Measurements from ENCODE around the gene PACSIN1.

Gene PACSIN1

GRCh38 chr6:34441526-34441925 lies 24.4 kb upstream of the PACSIN1 start:
- no peak for DNase-seq (ENCODE audit: low spot score)
- TF ChIP-seq CTCF (IDR thresholded peaks at IDR 0.05; ENCODE audit: extremely low read depth, missing control alignments) = no peak

GRCh38 chr6:34445313-34445860 lies 20.5 kb upstream of the PACSIN1 start:
- no peak for TF ChIP-seq CTCF (IDR thresholded peaks at IDR 0.05; ENCODE audit: extremely low read depth, missing control alignments)
- DNase-seq (ENCODE audit: low spot score) = no peak

GRCh38 chr6:34447386-34447785 lies 18.5 kb upstream of the PACSIN1 start:
- no peak for TF ChIP-seq CTCF (IDR thresholded peaks at IDR 0.05; ENCODE audit: extremely low read depth, missing control alignments)
- no peak for DNase-seq (ENCODE audit: low spot score)

- DNase-seq (ENCODE audit: low spot score) = no peak
- no peak for TF ChIP-seq CTCF (IDR thresholded peaks at IDR 0.05; ENCODE audit: extremely low read depth, missing control alignments)
Measured at GRCh38 chr6:34447910-34448309, 18.0 kb upstream of the PACSIN1 start.

- TF ChIP-seq CTCF (IDR thresholded peaks at IDR 0.05; ENCODE audit: extremely low read depth, missing control alignments) = no peak
- DNase-seq (ENCODE audit: low spot score) = no peak
Measured at GRCh38 chr6:34451192-34451591, 14.7 kb upstream of the PACSIN1 start.

- no peak for DNase-seq (ENCODE audit: low spot score)
- no peak for TF ChIP-seq CTCF (IDR thresholded peaks at IDR 0.05; ENCODE audit: extremely low read depth, missing control alignments)
Measured at GRCh38 chr6:34455831-34456230, 10.0 kb upstream of the PACSIN1 start.

- no peak for DNase-seq (ENCODE audit: low spot score)
- TF ChIP-seq CTCF (IDR thresholded peaks at IDR 0.05; ENCODE audit: extremely low read depth, missing control alignments) = no peak
Measured at GRCh38 chr6:34457382-34457741, 8.5 kb upstream of the PACSIN1 start.

Data from GM20000 (cell line).